Karpas-422 (cell line): ENCODE results near the gene SPP1. TPM values are rescaled to one million over a fixed set of nuclear protein-coding genes. Genes with fewer than 3 reads are reported as not detected.

Experiments
- DNase-seq: peaks from one replicate; pipeline ENCODE4 v3.0.0-alpha.2; 2015
- H2AFZ ChIP-seq: fragments of 200-600 bp; sonication (generic); 2 replicates; pipeline ENCODE4 v1.6.1; 2014; ENCODE audit warnings: antibody characterized with exemption, low read length, mixed read lengths
- H3K27ac ChIP-seq: fragments of 200-600 bp; sonication (generic); 2 replicates; pipeline ENCODE4 v1.5.1; 2014; ENCODE audit warnings: mild to moderate bottlenecking, low read length, moderate library complexity
- H3K27me3 ChIP-seq: fragments of 200-600 bp; sonication (generic); 2 replicates; pipeline ENCODE4 v1.6.1; 2014; ENCODE audit warnings: low read length, mixed read lengths
- H3K36me3 ChIP-seq: fragments of 200-600 bp; sonication (generic); 2 replicates; pipeline ENCODE4 v1.6.1; 2014; ENCODE audit warnings: low read length, mixed read lengths; ENCODE audit not compliant: insufficient read depth
- H3K4me1 ChIP-seq: fragments of 200-600 bp; sonication (generic); 2 replicates; pipeline ENCODE4 v1.6.1; 2014; ENCODE audit warnings: mild to moderate bottlenecking, low read length, mixed read lengths
- H3K4me2 ChIP-seq: fragments of 200-600 bp; sonication (generic); 2 replicates; pipeline ENCODE4 v1.6.1; 2014; ENCODE audit warnings: low read length, low read depth, mild to moderate bottlenecking; ENCODE audit not compliant: poor library complexity, severe bottlenecking
- H3K4me3 ChIP-seq: fragments of 200-600 bp; sonication (generic); 2 replicates; pipeline ENCODE4 v1.5.1; 2014; ENCODE audit warnings: mild to moderate bottlenecking, antibody characterized with exemption, low read length, mixed read lengths
- H3K79me2 ChIP-seq: fragments of 200-600 bp; sonication (generic); 2 replicates; pipeline ENCODE4 v1.6.1; 2014; ENCODE audit warnings: mild to moderate bottlenecking, low read length, mixed read lengths
- H3K9ac ChIP-seq: fragments of 200-600 bp; sonication (generic); 2 replicates; pipeline ENCODE4 v1.6.0; 2014; ENCODE audit warnings: low read length
- H3K9me2 ChIP-seq: fragments of 200-600 bp; sonication (generic), shearing (Covaris generic); replicated peaks from 2 replicates; pipeline ENCODE4 v1.6.0; 2014; ENCODE audit warnings: mild to moderate bottlenecking, low read length, moderate library complexity; ENCODE audit not compliant: insufficient read depth
- H3K9me3 ChIP-seq: fragments of 300-700, 200-600 bp; sonication (generic); 2 replicates; pipeline ENCODE4 v1.6.1; 2014; ENCODE audit warnings: low read length, mixed read lengths
- H4K20me1 ChIP-seq: fragments of 200-600 bp; sonication (generic); 2 replicates; pipeline ENCODE4 v1.6.1; 2014; ENCODE audit warnings: mild to moderate bottlenecking, antibody characterized with exemption, low read length, low read depth; ENCODE audit not compliant: insufficient read depth
- total RNA-seq: library from RNA; depleted of rRNA; stranded (reverse); fragments of >200 nt; shearing (Covaris generic); gene quantifications from 2 replicates; pipeline ENCODE4 v1.2.3, GENCODE V29; 2014; ENCODE audit warnings: low replicate concordance

Gene SPP1
- total RNA-seq, 1 experiment from 2014 or later = not detected

GRCh38 chr4:87946766-87947165 is 28.7 kb upstream of the SPP1 start:
- H4K20me1 ChIP-seq = no peaks in the 10 kb centered on the region
- H3K4me2 ChIP-seq = no peak overlapping the region
- H3K27me3 ChIP-seq = no peaks in the 10 kb centered on the region
- no peak overlapping the region for H3K27ac ChIP-seq
- no peak for DNase-seq
- no peaks in the 10 kb centered on the region for H3K9me3 ChIP-seq
- H3K4me1 ChIP-seq = no peaks in the 10 kb centered on the region
- no peak overlapping the region for H3K4me3 ChIP-seq
- H3K9me2 ChIP-seq = no peaks in the 10 kb centered on the region
- no peaks in the 10 kb centered on the region for H3K79me2 ChIP-seq
- no peak overlapping the region for H2AFZ ChIP-seq
- H3K9ac ChIP-seq = no peak overlapping the region
- H3K36me3 ChIP-seq = no peaks in the 10 kb centered on the region

GRCh38 chr4:87947381-87948160 is 27.9 kb upstream of the SPP1 start:
- no peaks in the 10 kb centered on the region for H3K27me3 ChIP-seq
- no peaks in the 10 kb centered on the region for H3K9me2 ChIP-seq
- no peak overlapping the region for H2AFZ ChIP-seq
- H3K9me3 ChIP-seq = no peaks in the 10 kb centered on the region
- H3K79me2 ChIP-seq = no peaks in the 10 kb centered on the region
- no peak overlapping the region for H3K4me2 ChIP-seq
- no peak for DNase-seq
- H4K20me1 ChIP-seq = no peaks in the 10 kb centered on the region
- no peak overlapping the region for H3K4me3 ChIP-seq
- H3K9ac ChIP-seq = no peak overlapping the region
- no peak overlapping the region for H3K27ac ChIP-seq
- H3K4me1 ChIP-seq = no peaks in the 10 kb centered on the region
- no peaks in the 10 kb centered on the region for H3K36me3 ChIP-seq

- no peaks in the 10 kb centered on the region for H3K36me3 ChIP-seq
- H3K9me3 ChIP-seq = no peaks in the 10 kb centered on the region
- H3K27me3 ChIP-seq = no peaks in the 10 kb centered on the region
- H3K4me3 ChIP-seq = no peak overlapping the region
- H3K4me2 ChIP-seq = no peak overlapping the region
- no peaks in the 10 kb centered on the region for H3K9me2 ChIP-seq
- peak; percentile 27 for DNase-seq
- H3K79me2 ChIP-seq = no peaks in the 10 kb centered on the region
- no peak overlapping the region for H3K27ac ChIP-seq
- H2AFZ ChIP-seq = no peak overlapping the region
- H3K4me1 ChIP-seq = no peaks in the 10 kb centered on the region
- no peaks in the 10 kb centered on the region for H4K20me1 ChIP-seq
- no peak overlapping the region for H3K9ac ChIP-seq
Measured at GRCh38 chr4:87949961-87950360, 25.6 kb upstream of the SPP1 start.

- no peaks in the 10 kb centered on the region for H3K9me3 ChIP-seq
- peak; percentile 23 for DNase-seq
- no peak overlapping the region for H3K4me3 ChIP-seq
- H3K27me3 ChIP-seq = no peaks in the 10 kb centered on the region
- no peaks in the 10 kb centered on the region for H4K20me1 ChIP-seq
- no peak overlapping the region for H3K27ac ChIP-seq
- no peak overlapping the region for H3K4me2 ChIP-seq
- H3K9ac ChIP-seq = no peak overlapping the region
- no peaks in the 10 kb centered on the region for H3K79me2 ChIP-seq
- H3K4me1 ChIP-seq = no peaks in the 10 kb centered on the region
- H3K9me2 ChIP-seq = no peaks in the 10 kb centered on the region
- H2AFZ ChIP-seq = no peak overlapping the region
- no peaks in the 10 kb centered on the region for H3K36me3 ChIP-seq
Measured at GRCh38 chr4:87950493-87950892, 25.0 kb upstream of the SPP1 start.

GRCh38 chr4:87950936-87951511 is 24.5 kb upstream of the SPP1 start:
- Histone ChIP-seq H3K27ac (no peak overlapping the region), H3K4me3 (no peak overlapping the region), H2AFZ (no peak overlapping the region), H3K79me2 (no peaks in the 10 kb centered on the region), H3K9me3 (no peaks in the 10 kb centered on the region), H3K27me3 (0 out of 2 replicates have a peak, but pooled peaks cover under 1% of the 10 kb centered on the region), H4K20me1 (no peaks in the 10 kb centered on the region), H3K4me2 (no peak overlapping the region), H3K36me3 (no peaks in the 10 kb centered on the region), H3K9ac (no peak overlapping the region), H3K9me2 (no peaks in the 10 kb centered on the region), H3K4me1 (no peaks in the 10 kb centered on the region)
- peak; percentile 15 for DNase-seq

GRCh38 chr4:87953826-87954225 is 21.7 kb upstream of the SPP1 start:
- H3K9me2 ChIP-seq = no peaks in the 10 kb centered on the region
- no peaks in the 10 kb centered on the region for H4K20me1 ChIP-seq
- no peaks in the 10 kb centered on the region for H3K9me3 ChIP-seq
- H3K9ac ChIP-seq = no peak overlapping the region
- H3K4me1 ChIP-seq = no peaks in the 10 kb centered on the region
- 0 out of 2 replicates have a peak, but pooled peaks cover 2% of the 10 kb centered on the region for H3K27me3 ChIP-seq
- H3K27ac ChIP-seq = no peak overlapping the region
- H2AFZ ChIP-seq = no peak overlapping the region
- no peaks in the 10 kb centered on the region for H3K36me3 ChIP-seq
- H3K79me2 ChIP-seq = no peaks in the 10 kb centered on the region
- no peak overlapping the region for H3K4me2 ChIP-seq
- H3K4me3 ChIP-seq = no peak overlapping the region
- no peak for DNase-seq

- Histone ChIP-seq H3K36me3 (no peaks in the 10 kb centered on the region), H3K27me3 (0 out of 2 replicates have a peak, but pooled peaks cover 2% of the 10 kb centered on the region), H3K4me1 (no peaks in the 10 kb centered on the region), H3K9me3 (no peaks in the 10 kb centered on the region), H2AFZ (no peak overlapping the region), H4K20me1 (no peaks in the 10 kb centered on the region), H3K9ac (no peak overlapping the region), H3K27ac (no peak overlapping the region), H3K4me3 (no peak overlapping the region), H3K79me2 (no peaks in the 10 kb centered on the region), H3K4me2 (no peak overlapping the region), H3K9me2 (no peaks in the 10 kb centered on the region)
- no peak for DNase-seq
Measured at GRCh38 chr4:87956501-87956900, 19.0 kb upstream of the SPP1 start.

- 0 out of 2 replicates have a peak, but pooled peaks cover 2% of the 10 kb centered on the region for H3K27me3 ChIP-seq
- no peaks in the 10 kb centered on the region for H3K36me3 ChIP-seq
- no peaks in the 10 kb centered on the region for H3K9me3 ChIP-seq
- H3K79me2 ChIP-seq = no peaks in the 10 kb centered on the region
- no peak overlapping the region for H3K27ac ChIP-seq
- H3K4me1 ChIP-seq = no peaks in the 10 kb centered on the region
- DNase-seq = no peak
- no peaks in the 10 kb centered on the region for H3K9me2 ChIP-seq
- H3K4me3 ChIP-seq = no peak overlapping the region
- no peak overlapping the region for H3K9ac ChIP-seq
- H4K20me1 ChIP-seq = no peaks in the 10 kb centered on the region
- no peak overlapping the region for H2AFZ ChIP-seq
- no peak overlapping the region for H3K4me2 ChIP-seq
Measured at GRCh38 chr4:87957061-87957460, 18.5 kb upstream of the SPP1 start.
